ENCODE results near the gene CEACAM1.
"Not testable (repeated sequence)": the region's sequence is repeated elsewhere in the genome, so short reads cannot be mapped to it uniquely, and the experiment has no call there.

Gene CEACAM1

DNA sequence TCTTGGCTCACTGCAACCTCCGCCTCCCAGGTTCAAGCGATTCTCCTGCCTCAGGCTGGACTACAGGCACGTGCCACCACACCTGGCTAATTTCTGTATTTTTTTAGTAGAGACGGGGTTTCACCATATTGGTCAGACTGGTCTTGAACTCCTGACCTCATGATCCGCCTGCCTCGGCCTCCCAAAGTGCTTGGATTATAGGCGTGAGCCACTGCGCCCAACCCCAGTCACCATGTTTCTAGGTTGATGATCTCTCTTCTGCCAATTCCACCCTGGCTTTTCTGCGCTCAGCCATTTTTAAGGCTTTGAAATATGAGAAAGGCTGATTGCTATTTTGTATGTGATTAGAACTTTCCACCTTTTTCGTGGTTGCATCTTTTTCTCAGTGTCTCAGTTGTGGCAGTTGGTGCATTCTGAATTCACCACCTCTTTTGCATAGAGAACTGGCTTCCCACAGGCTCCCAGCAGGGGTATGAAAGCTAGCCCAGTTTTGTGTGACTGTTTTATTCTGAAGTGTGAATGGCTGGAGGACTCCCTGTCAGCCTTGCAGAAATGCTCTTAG is 15.5 kb downstream of the CEACAM1 start:
- peaks cover 4% of the 10 kb centered on the region for H3K4me1 Mint-ChIP-seq (ENCODE audit: low read depth)
- intact Hi-C loops (cut with micrococcal nuclease) = no loop called here
- peaks cover 15% of the 10 kb centered on the region for H3K27me3 Mint-ChIP-seq
- no peak overlapping the region for H3K4me3 Mint-ChIP-seq
- H3K9me3 Mint-ChIP-seq = no peaks in the 10 kb centered on the region
- no peaks in the 10 kb centered on the region for H3K36me3 Mint-ChIP-seq (ENCODE audit: low read depth)
- H3K27ac Mint-ChIP-seq = no peak overlapping the region

DNA sequence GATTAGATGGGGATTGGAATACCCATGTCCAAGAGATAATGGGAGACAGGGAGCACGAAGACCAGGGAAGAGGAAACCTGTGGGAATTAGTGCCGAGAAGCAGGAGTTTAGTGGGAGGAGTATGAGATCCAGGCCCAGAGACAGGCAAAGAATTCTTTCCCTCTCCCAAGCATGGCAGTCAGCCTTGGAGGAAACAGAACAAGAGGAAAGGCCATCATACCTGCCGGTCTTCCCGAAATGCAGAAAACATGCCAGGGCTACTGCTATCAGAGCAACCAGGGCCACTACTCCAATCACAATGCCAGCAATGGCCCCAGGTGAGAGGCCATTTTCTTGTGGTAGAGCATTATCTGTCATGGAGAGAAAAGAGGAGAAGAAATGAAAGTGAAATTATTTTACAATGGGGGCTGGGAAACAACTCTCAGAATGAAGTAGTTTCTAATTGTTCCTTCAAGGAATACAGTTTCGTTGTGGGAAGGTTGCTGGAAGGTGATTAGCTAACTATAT is 16.1 kb downstream of the CEACAM1 start:
- peaks cover 4% of the 10 kb centered on the region for H3K4me1 Mint-ChIP-seq (ENCODE audit: low read depth)
- no peaks in the 10 kb centered on the region for H3K36me3 Mint-ChIP-seq (ENCODE audit: low read depth)
- no peaks in the 10 kb centered on the region for H3K9me3 Mint-ChIP-seq
- peaks cover 15% of the 10 kb centered on the region for H3K27me3 Mint-ChIP-seq
- intact Hi-C loops (cut with micrococcal nuclease) = no loop called here
- H3K4me3 Mint-ChIP-seq = no peak overlapping the region
- no peak overlapping the region for H3K27ac Mint-ChIP-seq

DNA sequence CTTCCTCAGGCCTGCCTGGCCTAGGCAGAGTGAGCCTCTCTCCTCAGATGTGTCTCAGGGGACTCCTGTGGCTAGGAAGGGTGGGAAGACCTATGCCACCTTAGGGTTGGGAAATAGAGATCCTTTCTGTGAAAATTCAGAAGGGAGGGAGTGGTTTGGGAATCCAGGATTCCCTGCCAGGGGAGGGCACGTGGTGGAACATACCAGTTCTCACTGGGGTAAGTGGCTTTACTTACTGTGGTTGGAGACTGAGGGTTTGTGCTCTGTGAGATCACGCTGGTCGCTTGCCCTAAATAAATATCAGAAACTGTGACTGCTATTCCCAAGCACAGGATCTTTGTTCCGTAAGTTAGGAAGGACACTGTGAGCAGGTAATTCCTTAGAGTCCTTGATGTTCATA is 16.9 kb downstream of the CEACAM1 start:
- intact Hi-C loops (cut with micrococcal nuclease) = no loop called here
- Mint-ChIP-seq H3K27ac (no peak overlapping the region), H3K36me3 (ENCODE audit: low read depth) (no peaks in the 10 kb centered on the region), H3K4me1 (ENCODE audit: low read depth) (peaks cover 4% of the 10 kb centered on the region), H3K4me3 (no peak overlapping the region), H3K27me3 (peaks cover 13% of the 10 kb centered on the region), H3K9me3 (no peaks in the 10 kb centered on the region)

DNA sequence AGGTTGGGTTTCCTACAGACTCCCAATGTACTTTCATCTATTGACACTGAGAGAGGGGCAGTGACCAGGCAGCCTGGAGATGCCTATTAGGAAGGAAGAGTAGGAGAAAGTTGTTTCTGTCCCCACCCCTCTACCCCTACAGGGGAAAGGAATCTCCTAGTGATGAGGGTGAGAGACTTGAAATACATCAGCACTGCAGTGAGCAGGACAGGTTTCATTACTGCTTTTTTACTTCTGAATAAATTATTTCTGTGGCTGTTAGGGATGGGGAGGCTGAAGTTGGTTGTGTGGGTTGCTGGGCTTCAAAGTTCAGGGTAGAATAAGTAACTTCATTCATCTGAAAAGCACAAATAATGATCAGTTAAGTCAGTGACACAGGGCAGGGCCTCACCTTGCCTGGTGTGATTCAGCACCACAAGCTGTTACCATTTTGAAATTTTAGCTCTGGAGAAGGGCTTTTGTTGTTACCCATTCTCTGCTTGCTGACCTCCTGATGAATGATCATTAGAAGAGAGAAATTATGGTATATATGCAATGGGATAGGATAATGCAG is 19.3 kb downstream of the CEACAM1 start:
- Mint-ChIP-seq H3K9me3 (no peaks in the 10 kb centered on the region), H3K4me1 (ENCODE audit: low read depth) (peaks cover 4% of the 10 kb centered on the region), H3K36me3 (ENCODE audit: low read depth) (no peaks in the 10 kb centered on the region), H3K27me3 (peaks cover 22% of the 10 kb centered on the region), H3K4me3 (no peak overlapping the region), H3K27ac (no peak overlapping the region)
- intact Hi-C loops (cut with micrococcal nuclease) = no loop called here

DNA sequence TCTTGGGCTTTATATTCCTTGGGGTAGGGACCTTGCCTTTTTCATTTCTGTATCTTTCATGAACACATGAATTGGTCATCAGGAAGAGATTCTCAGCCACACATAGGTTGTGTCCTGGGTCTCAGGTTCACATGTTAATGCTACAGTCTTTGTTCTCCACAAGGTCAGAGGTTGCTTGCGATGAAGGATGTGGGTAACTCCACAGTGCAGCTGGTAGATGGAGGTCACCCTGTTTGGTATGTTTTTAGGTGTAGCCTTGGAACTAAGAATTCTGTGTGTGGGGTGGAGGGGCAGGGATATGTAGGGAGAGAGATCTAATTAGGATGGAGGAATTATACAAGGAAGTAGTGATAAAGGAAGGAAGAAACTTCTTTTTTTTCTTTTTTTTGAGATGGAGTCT is 23.2 kb downstream of the CEACAM1 start:
- intact Hi-C loops (cut with micrococcal nuclease) = no loop called here
- Mint-ChIP-seq H3K4me3 (no peak overlapping the region), H3K4me1 (ENCODE audit: low read depth) (peaks cover 4% of the 10 kb centered on the region), H3K36me3 (ENCODE audit: low read depth) (no peaks in the 10 kb centered on the region), H3K27me3 (peaks cover 14% of the 10 kb centered on the region), H3K9me3 (no peaks in the 10 kb centered on the region), H3K27ac (no peak overlapping the region)

DNA sequence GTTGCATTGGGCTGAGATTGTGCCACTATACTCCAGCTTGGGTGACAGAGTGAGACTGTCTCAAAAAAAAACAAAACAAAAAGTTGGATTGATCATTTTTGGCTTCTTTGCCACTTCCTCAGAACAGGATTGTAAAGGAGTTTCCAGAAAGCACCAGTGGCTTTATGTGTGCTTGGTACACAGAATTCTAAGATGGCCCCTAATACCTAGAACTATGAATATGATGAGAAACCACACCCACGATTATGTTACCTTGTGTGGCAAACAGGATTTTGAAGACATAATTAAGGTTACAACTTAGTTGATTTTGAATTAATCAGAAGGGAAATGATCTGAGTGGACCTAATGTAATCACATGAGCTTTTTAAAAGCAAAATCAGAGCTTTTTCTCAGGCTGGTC is 26.5 kb downstream of the CEACAM1 start:
- no peaks in the 10 kb centered on the region for H3K36me3 Mint-ChIP-seq (ENCODE audit: low read depth)
- H3K27ac Mint-ChIP-seq = no peak overlapping the region
- intact Hi-C loops (cut with micrococcal nuclease) = no loop called here
- H3K4me3 Mint-ChIP-seq = no peak overlapping the region
- no peaks in the 10 kb centered on the region for H3K9me3 Mint-ChIP-seq
- peaks cover 11% of the 10 kb centered on the region for H3K27me3 Mint-ChIP-seq
- peaks cover 25% of the 10 kb centered on the region for H3K4me1 Mint-ChIP-seq (ENCODE audit: low read depth)

DNA sequence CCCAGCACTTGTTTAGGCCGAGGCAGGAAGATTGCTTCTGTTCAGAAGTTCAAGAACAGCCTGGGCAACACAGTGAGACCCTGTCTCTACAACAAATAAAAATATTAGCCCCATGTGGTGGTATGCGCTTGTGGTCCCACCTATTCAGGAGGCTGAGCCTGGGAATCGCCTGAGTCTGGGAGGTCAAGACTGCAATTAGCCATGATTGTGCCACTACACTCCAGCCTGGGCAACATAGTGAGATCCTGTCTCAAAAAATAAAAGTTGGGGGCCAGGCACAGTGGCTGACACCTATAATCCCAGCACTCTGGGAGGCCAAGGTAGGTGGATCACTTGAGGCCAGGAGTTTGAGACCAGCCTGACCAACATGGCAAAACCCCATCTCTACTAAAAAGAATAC is 27.0 kb downstream of the CEACAM1 start:
- H3K27me3 Mint-ChIP-seq; H3K36me3 Mint-ChIP-seq (ENCODE audit: low read depth); H3K4me3 Mint-ChIP-seq; H3K27ac Mint-ChIP-seq; H3K9me3 Mint-ChIP-seq; intact Hi-C loops (cut with micrococcal nuclease): not testable (repeated sequence)
- peaks cover 30% of the 10 kb centered on the region for H3K4me1 Mint-ChIP-seq (ENCODE audit: low read depth)

DNA sequence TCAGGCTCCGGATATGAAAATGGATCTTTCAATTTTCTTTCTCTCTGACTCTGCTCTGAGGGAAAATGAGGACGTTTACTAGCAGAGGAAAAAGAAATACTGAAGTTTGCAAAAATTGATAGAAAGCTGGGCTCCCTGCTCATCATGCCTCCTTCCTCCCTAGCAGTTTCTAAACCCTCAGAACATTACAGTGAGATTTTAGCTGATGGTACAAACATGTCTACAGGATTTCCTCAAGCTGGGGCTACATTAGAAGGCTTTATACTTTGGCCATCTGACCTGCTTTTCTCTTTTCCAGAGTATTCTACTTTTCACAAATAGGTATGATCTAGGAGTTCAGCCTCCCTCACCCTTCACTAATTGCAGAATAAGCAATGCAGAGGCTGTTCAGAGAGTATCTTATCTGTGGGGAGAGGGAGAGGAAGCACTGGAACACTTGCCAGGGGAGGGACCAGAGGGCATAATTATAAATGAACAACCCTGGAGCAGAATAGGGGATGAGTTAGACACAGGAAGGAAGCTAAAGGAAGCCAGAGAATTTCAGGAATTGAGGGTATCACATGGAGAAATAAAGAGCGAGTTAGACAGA is 30.0 kb downstream of the CEACAM1 start:
- Mint-ChIP-seq H3K36me3 (ENCODE audit: low read depth) (no peaks in the 10 kb centered on the region), H3K27ac (peak overlapping the region; percentile 25), H3K4me1 (ENCODE audit: low read depth) (peaks cover 33% of the 10 kb centered on the region), H3K9me3 (no peaks in the 10 kb centered on the region), H3K4me3 (no peak overlapping the region), H3K27me3 (peaks cover 3% of the 10 kb centered on the region)
- intact Hi-C loops (cut with micrococcal nuclease) = loop anchor here (5.0 kb wide), 1 partner anchor 41 kb away; no protein-coding TSS in a partner anchor

DNA sequence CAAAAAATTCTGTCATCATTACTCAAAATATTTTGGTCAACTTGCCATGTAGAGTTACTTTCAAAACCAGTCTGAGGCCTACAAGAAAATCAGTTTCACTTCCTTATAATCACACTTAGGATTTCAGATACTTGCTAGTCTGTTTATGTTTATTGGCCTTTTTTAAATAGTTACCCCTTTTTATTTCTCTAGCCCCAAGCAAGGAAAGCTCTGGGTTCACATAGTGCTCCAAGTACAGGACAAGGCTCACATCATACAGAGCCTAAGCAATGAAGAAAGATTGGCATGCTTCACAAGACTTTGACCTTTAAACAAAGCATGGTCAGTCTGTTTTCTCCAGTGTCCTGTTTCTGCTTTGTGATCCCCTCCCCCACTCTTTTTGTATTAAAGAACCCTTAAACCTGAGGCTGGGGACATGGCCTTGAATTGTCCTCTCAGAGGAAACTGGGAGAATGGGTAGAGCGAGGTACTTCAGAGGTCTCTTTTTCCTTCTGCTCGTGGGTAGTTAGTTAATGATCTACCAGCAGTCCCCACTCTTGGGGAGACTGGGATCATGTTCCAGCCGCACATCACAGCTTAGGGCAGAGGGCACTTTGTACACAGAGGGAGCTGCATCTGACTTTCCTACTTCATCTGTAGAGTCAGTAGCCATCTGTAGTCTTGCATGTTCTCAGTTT is 30.7 kb downstream of the CEACAM1 start:
- Mint-ChIP-seq H3K9me3 (no peaks in the 10 kb centered on the region), H3K4me1 (ENCODE audit: low read depth) (peaks cover 33% of the 10 kb centered on the region), H3K4me3 (no peak overlapping the region), H3K36me3 (ENCODE audit: low read depth) (no peaks in the 10 kb centered on the region), H3K27ac (peak overlapping the region; percentile 25), H3K27me3 (peaks cover 3% of the 10 kb centered on the region)
- intact Hi-C loops (cut with micrococcal nuclease) = loop anchor here (5.0 kb wide), 1 partner anchor 40 kb away; no protein-coding TSS in a partner anchor

DNA sequence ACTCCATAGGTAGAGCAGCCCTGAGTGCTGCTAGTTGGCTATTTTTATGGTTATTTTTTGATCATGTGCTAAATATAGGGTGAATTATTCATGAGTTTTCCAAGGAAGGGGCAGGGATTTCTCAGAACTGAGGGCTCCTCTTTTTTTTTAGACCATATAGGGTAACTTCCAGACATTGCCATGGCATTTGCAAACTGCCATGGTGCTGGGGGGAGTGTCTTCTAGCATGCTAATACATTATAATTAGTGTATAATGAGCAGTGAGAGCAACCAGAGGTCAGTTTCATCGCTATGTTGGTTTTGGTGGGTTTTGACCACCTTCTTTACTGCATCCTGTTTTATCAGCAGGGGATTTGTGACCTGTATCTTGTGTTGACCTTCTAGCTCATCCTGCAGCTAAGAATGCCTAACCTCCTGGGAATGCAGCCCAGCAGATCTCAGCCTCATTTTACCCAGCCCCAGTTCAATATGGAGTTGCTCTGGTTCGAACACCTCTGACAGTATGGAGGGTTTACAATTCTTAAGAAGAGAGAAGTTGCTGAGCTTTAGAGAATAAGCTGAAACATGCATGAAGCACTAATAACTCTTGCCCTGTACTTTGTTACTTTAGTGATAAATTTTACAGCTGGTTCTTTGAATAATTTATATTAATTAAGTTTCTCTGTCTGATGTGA is 31.7 kb downstream of the CEACAM1 start:
- Mint-ChIP-seq H3K9me3 (no peaks in the 10 kb centered on the region), H3K36me3 (ENCODE audit: low read depth) (no peaks in the 10 kb centered on the region), H3K27ac (peak overlapping the region; percentile 25), H3K4me1 (ENCODE audit: low read depth) (peaks cover 33% of the 10 kb centered on the region), H3K4me3 (no peak overlapping the region), H3K27me3 (peaks cover 3% of the 10 kb centered on the region)
- intact Hi-C loops (cut with micrococcal nuclease) = loop anchor here (5.0 kb wide), 1 partner anchor 39 kb away; no protein-coding TSS in a partner anchor

DNA sequence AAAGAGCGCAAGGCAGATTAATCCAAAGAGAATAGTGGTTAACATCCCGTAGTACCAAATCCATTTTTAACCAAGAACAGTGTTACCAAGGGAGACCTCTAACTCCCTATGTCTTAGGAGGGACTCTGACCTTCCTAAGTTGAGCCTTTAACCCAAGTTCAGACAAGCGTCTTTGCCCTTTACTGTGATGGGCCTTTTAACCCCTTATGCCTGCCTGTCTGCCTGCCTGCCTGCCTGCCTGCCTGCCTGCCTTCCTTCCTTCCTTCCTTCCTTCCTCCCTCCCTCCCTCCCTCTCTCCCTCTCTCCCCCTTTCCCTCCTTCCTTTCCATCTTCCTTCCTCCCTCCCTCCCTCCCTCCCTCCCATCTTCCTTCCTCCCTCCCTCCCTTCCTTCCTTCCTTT is 32.6 kb downstream of the CEACAM1 start:
- intact Hi-C loops (cut with micrococcal nuclease) = loop anchor here (5.0 kb wide), 1 partner anchor 38 kb away; no protein-coding TSS in a partner anchor
- Mint-ChIP-seq H3K9me3 (no peaks in the 10 kb centered on the region), H3K27ac (no peak overlapping the region), H3K27me3 (peaks cover 3% of the 10 kb centered on the region), H3K4me1 (ENCODE audit: low read depth) (peaks cover 33% of the 10 kb centered on the region), H3K36me3 (ENCODE audit: low read depth) (no peaks in the 10 kb centered on the region), H3K4me3 (no peak overlapping the region)

DNA sequence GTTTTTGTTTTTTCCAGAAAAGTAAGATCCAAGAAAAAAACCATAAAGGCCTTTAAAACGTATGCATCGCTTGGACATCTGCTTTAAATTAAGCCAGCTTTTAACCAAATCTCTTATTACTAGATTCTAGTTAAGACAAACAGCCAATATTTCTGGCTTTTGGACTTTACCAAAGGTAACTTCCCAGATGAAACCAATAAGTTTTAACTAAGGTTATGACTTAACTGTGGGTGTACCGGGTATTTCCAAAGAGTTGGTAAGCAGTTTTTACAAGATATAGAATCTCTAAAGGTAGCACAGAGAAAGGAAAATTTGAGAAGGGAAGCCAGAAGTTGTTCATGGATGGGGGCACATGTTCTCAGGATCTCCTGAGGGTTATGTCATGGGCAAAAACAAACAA is 34.0 kb downstream of the CEACAM1 start:
- no peaks in the 10 kb centered on the region for H3K9me3 Mint-ChIP-seq
- peaks cover 32% of the 10 kb centered on the region for H3K4me1 Mint-ChIP-seq (ENCODE audit: low read depth)
- H3K4me3 Mint-ChIP-seq = no peak overlapping the region
- no peak overlapping the region for H3K27ac Mint-ChIP-seq
- no peaks in the 10 kb centered on the region for H3K36me3 Mint-ChIP-seq (ENCODE audit: low read depth)
- peaks cover 3% of the 10 kb centered on the region for H3K27me3 Mint-ChIP-seq
- intact Hi-C loops (cut with micrococcal nuclease) = no loop called here

DNA sequence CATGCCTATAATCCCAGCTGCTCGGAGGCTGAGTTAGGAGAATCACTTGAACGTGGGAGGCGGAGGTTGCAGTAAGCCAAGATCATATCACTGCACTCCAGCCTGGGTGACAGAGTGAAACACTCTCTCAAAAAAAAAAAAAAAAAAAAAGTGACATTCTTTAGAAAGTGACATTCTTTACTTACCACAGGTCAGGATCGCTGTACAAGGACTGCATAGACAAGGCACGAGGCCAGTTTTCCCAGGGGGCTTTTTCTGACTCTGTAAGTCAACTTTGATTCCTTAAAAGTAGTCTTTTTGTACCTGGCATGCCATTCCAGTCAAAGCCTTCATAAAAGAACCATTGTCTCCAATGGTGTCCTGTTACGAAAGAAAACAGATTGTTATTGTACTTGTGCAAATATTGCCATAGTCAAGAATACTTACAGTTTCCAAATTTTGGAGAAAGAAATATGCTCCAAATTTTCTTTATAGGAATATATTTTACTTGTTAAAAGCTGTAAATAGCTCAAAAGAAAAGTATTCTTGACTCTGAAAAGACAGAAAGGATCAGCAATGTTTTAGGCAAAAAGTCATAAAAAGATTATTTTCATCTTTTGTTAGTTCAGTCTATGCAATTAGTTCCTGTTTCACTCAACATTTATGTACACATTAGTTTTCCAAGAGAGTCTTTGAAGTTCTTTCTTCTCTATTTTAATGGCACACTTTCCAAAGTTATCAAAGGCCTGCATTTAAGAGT is 39.3 kb downstream of the CEACAM1 start:
- H3K27ac Mint-ChIP-seq = no peak overlapping the region
- H3K36me3 Mint-ChIP-seq (ENCODE audit: low read depth) = no peaks in the 10 kb centered on the region
- intact Hi-C loops (cut with micrococcal nuclease) = no loop called here
- H3K9me3 Mint-ChIP-seq = no peaks in the 10 kb centered on the region
- H3K4me3 Mint-ChIP-seq = no peak overlapping the region
- peaks cover 19% of the 10 kb centered on the region for H3K27me3 Mint-ChIP-seq
- H3K4me1 Mint-ChIP-seq (ENCODE audit: low read depth) = no peaks in the 10 kb centered on the region
